GM12873 (cell line): ENCODE measurements around the gene PPP2R5C.

Experiments
- CTCF ChIP-seq: IDR thresholded peaks from 2 replicates; pipeline ENCODE4 v1.5.1; 2012; ENCODE audit warnings: low read depth, mild to moderate bottlenecking, moderate library complexity, low read length, control low read depth; ENCODE audit not compliant: insufficient read depth; ENCODE audit errors: missing control alignments

Gene PPP2R5C

GRCh38 chr14:101758913-101759593 lies 2.5 kb upstream of the PPP2R5C start:
- no peak for TF ChIP-seq CTCF

GRCh38 chr14:101760138-101761011 lies 1.1 kb upstream of the PPP2R5C start:
- TF ChIP-seq CTCF = no peak

GRCh38 chr14:101761881-101762529 lies 496 bp downstream of the PPP2R5C start:
- no peak for TF ChIP-seq CTCF

- TF ChIP-seq CTCF = no peak
These were observed 1.1 kb downstream of the PPP2R5C start for GRCh38 chr14:101762530-101763101.

GRCh38 chr14:101763941-101764709 lies 2.6 kb downstream of the PPP2R5C start:
- TF ChIP-seq CTCF = no peak

- TF ChIP-seq CTCF = no peak
These were observed 6.3 kb downstream of the PPP2R5C start for GRCh38 chr14:101767618-101768362.
